ENCODE results near the gene SDHAF1.

SDHAF1 gene

DNA sequence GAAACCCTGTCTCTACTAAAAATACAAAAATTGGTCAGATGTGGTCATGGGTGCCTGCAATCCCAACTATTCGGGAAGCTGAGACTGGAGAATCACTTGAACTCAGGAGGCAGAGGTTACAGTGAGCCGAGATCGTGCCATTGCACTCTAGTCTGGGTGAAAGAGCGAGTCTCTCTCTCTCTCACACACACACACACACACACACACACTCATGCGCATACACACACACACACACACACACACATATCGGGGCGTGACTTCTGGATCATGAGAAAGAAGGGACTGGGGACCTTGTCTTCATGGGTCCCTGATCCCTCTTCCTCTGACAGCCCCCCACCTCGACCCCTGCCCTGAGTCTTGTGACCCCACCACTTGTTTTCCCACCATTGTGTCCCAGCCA, 11.8 kb upstream of the SDHAF1 start:
- no peak for DNase-seq
- Histone ChIP-seq H3K9me3 (no peaks in the 10 kb centered on the region), H3K27me3 (no peaks in the 10 kb centered on the region), H3K36me3 (no peaks in the 10 kb centered on the region), H3K4me3 (ENCODE audit: low read depth, low read length) (no peak overlapping the region), H3K4me1 (no peaks in the 10 kb centered on the region)
- TF ChIP-seq CTCF (IDR thresholded peaks at IDR 0.05; ENCODE audit: low read depth, low read length), result no peak

- no peaks in the 10 kb centered on the region for H3K4me1 ChIP-seq
- no peaks in the 10 kb centered on the region for H3K27me3 ChIP-seq
- H3K4me3 ChIP-seq (ENCODE audit: low read depth, low read length), result no peak overlapping the region
- no peaks in the 10 kb centered on the region for H3K36me3 ChIP-seq
- no peaks in the 10 kb centered on the region for H3K9me3 ChIP-seq
- no peak for DNase-seq
- TF ChIP-seq CTCF (IDR thresholded peaks at IDR 0.05; ENCODE audit: low read depth, low read length), result no peak
Measured at GRCh38 chr19:35986111-35986510, 8.9 kb upstream of the SDHAF1 start.

DNA sequence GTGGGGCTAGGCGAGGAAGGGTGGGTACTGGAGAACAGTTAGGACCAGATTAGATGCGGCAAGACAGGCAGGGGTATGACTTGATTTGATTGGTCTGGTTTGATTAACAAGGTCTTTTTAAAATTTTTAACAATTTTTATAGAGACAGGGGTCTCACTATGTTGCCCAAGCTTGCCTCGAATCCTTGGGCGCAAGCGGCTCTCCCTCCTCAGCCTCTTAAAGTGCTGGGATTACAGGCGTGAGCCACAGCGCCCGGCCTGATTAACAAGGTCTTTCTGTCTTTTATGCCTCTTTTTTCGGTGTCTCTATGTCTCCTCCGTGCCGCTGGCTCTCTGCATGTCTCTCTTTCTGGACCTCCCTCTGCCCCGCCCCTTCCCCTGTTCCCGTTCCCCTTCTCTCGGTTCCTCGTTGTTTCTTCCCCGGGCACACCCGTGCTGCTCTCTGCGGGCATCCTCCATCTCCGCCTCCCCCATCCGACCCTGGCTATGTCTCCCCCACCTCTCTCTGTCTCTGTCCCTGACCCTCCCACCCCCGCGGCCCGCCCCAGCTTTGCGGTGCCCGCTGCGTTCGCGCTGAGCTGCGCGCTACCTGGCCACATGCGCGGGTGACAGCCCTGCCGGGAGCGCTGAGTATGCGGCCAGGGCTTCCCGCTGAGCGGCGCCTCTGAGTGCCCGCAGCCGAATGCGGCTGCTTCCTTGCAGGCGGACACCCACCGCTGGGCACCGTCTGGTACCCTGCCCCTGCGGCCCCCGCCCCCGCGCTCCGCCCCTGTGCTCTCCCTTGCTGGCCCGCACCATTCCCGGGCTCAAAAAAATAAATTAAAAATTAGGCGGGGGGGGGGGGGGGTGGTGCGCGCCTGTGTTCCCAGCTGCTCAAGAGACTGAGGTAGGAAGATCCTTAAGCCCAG, 8.1 kb upstream of the SDHAF1 start:
- H3K36me3 ChIP-seq, result no peaks in the 10 kb centered on the region
- peak overlapping the region; percentile 46 for H3K4me3 ChIP-seq (ENCODE audit: low read depth, low read length)
- TF ChIP-seq CTCF (IDR thresholded peaks at IDR 0.05; ENCODE audit: low read depth, low read length), result no peak
- H3K27me3 ChIP-seq, result no peaks in the 10 kb centered on the region
- H3K4me1 ChIP-seq, result no peaks in the 10 kb centered on the region
- no peaks in the 10 kb centered on the region for H3K9me3 ChIP-seq
- peak; percentile 76 for DNase-seq

DNA sequence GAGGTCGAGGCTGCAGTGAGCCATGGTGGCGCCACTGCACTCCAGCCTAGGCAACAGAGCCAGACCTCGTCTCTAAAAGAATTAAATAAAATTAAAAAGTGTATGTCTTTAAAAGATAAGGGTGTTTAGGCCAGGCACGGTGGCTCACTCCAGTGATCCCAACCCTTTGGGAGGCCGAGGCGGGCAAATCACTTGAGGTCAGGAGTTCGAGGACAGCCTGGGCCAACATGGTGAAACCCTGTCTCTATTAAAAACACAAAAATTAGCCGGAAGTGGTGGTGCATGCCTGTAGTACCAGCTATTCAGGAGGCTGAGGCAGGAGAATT, 7.5 kb upstream of the SDHAF1 start:
- H3K36me3 ChIP-seq, result no peaks in the 10 kb centered on the region
- TF ChIP-seq CTCF (IDR thresholded peaks at IDR 0.05; ENCODE audit: low read depth, low read length), result no peak
- no peak for DNase-seq
- peak overlapping the region; percentile 46 for H3K4me3 ChIP-seq (ENCODE audit: low read depth, low read length)
- no peaks in the 10 kb centered on the region for H3K27me3 ChIP-seq
- no peaks in the 10 kb centered on the region for H3K9me3 ChIP-seq
- H3K4me1 ChIP-seq, result no peaks in the 10 kb centered on the region

GRCh38 chr19:35988824-35989223, 6.2 kb upstream of the SDHAF1 start:
- Histone ChIP-seq H3K4me1 (no peaks in the 10 kb centered on the region), H3K36me3 (no peaks in the 10 kb centered on the region), H3K4me3 (ENCODE audit: low read depth, low read length) (no peak overlapping the region), H3K27me3 (no peaks in the 10 kb centered on the region), H3K9me3 (no peaks in the 10 kb centered on the region)
- no peak for TF ChIP-seq CTCF (IDR thresholded peaks at IDR 0.05; ENCODE audit: low read depth, low read length)
- no peak for DNase-seq

- Histone ChIP-seq H3K9me3 (no peaks in the 10 kb centered on the region), H3K36me3 (no peaks in the 10 kb centered on the region), H3K4me3 (ENCODE audit: low read depth, low read length) (no peak overlapping the region), H3K4me1 (no peaks in the 10 kb centered on the region), H3K27me3 (no peaks in the 10 kb centered on the region)
- no peak for DNase-seq
- TF ChIP-seq CTCF (IDR thresholded peaks at IDR 0.05; ENCODE audit: low read depth, low read length), result no peak
Measured at GRCh38 chr19:35990156-35990555, 4.8 kb upstream of the SDHAF1 start.
